ENCODE measurements around the gene SPAG16.

Gene SPAG16

GRCh38 chr2:213757525-213757924, 473.3 kb downstream of the SPAG16 start:
- no peaks in the 10 kb centered on the region for H3K27me3 ChIP-seq (ENCODE audit: insufficient read depth, low read depth)
- no peaks in the 10 kb centered on the region for H3K79me2 ChIP-seq (ENCODE audit: insufficient read depth, low read depth)
- no peaks in the 10 kb centered on the region for H3K4me1 ChIP-seq (ENCODE audit: low read depth, poor library complexity, severe bottlenecking)
- no peak overlapping the region for H3K4me2 ChIP-seq
- H3K9ac ChIP-seq: no peak overlapping the region
- H3K4me3 ChIP-seq (IDR thresholded peaks at IDR 0.05; ENCODE audit: insufficient read depth, low read depth, low read length): no peak overlapping the region
- no peak overlapping the region for H3K27ac ChIP-seq
- no peaks in the 10 kb centered on the region for H3K36me3 ChIP-seq (ENCODE audit: insufficient read depth)
- H4K20me1 ChIP-seq (ENCODE audit: insufficient read depth): no peaks in the 10 kb centered on the region
- no peak overlapping the region for H2AFZ ChIP-seq (ENCODE audit: low read depth)
- TF ChIP-seq CTCF (conservative IDR thresholded peaks at IDR 0.05; ENCODE audit: low read depth, low read length): no peak

- Histone ChIP-seq H3K9ac (no peak overlapping the region), H3K79me2 (ENCODE audit: insufficient read depth, low read depth) (no peaks in the 10 kb centered on the region), H3K4me1 (ENCODE audit: low read depth, poor library complexity, severe bottlenecking) (peaks cover 18% of the 10 kb centered on the region), H4K20me1 (ENCODE audit: insufficient read depth) (no peaks in the 10 kb centered on the region), H3K4me3 (IDR thresholded peaks at IDR 0.05; ENCODE audit: insufficient read depth, low read depth, low read length) (no peak overlapping the region), H3K36me3 (ENCODE audit: insufficient read depth) (no peaks in the 10 kb centered on the region), H3K27ac (no peak overlapping the region), H2AFZ (ENCODE audit: low read depth) (no peak overlapping the region), H3K4me2 (no peak overlapping the region), H3K27me3 (ENCODE audit: insufficient read depth, low read depth) (no peaks in the 10 kb centered on the region; the same call in 1 of the 2 replicates)
- TF ChIP-seq CTCF (conservative IDR thresholded peaks at IDR 0.05; ENCODE audit: low read depth, low read length): no peak
Observed at GRCh38 chr2:213763354-213763753, 479.1 kb downstream of the SPAG16 start.

GRCh38 chr2:213763963-213764362, 479.7 kb downstream of the SPAG16 start:
- Histone ChIP-seq H3K4me2 (no peak overlapping the region), H3K27me3 (ENCODE audit: insufficient read depth, low read depth) (no peaks in the 10 kb centered on the region; the same call in 1 of the 2 replicates), H2AFZ (ENCODE audit: low read depth) (no peak overlapping the region), H4K20me1 (ENCODE audit: insufficient read depth) (no peaks in the 10 kb centered on the region), H3K9ac (no peak overlapping the region), H3K27ac (no peak overlapping the region), H3K4me3 (IDR thresholded peaks at IDR 0.05; ENCODE audit: insufficient read depth, low read depth, low read length) (no peak overlapping the region), H3K36me3 (ENCODE audit: insufficient read depth) (no peaks in the 10 kb centered on the region), H3K4me1 (ENCODE audit: low read depth, poor library complexity, severe bottlenecking) (peaks cover 18% of the 10 kb centered on the region), H3K79me2 (ENCODE audit: insufficient read depth, low read depth) (no peaks in the 10 kb centered on the region)
- no peak for TF ChIP-seq CTCF (conservative IDR thresholded peaks at IDR 0.05; ENCODE audit: low read depth, low read length)

- H2AFZ ChIP-seq (ENCODE audit: low read depth): no peak overlapping the region
- H3K4me2 ChIP-seq: no peak overlapping the region
- H4K20me1 ChIP-seq (ENCODE audit: insufficient read depth): no peaks in the 10 kb centered on the region
- H3K79me2 ChIP-seq (ENCODE audit: insufficient read depth, low read depth): no peaks in the 10 kb centered on the region
- H3K9ac ChIP-seq: no peak overlapping the region
- peaks cover 18% of the 10 kb centered on the region for H3K4me1 ChIP-seq (ENCODE audit: low read depth, poor library complexity, severe bottlenecking)
- H3K27ac ChIP-seq: no peak overlapping the region
- no peak overlapping the region for H3K4me3 ChIP-seq (IDR thresholded peaks at IDR 0.05; ENCODE audit: insufficient read depth, low read depth, low read length)
- H3K27me3 ChIP-seq (ENCODE audit: insufficient read depth, low read depth): no peaks in the 10 kb centered on the region; the same call in 1 of the 2 replicates
- no peak for TF ChIP-seq CTCF (conservative IDR thresholded peaks at IDR 0.05; ENCODE audit: low read depth, low read length)
- H3K36me3 ChIP-seq (ENCODE audit: insufficient read depth): no peaks in the 10 kb centered on the region
Observed at GRCh38 chr2:213764849-213765248, 480.6 kb downstream of the SPAG16 start.

All from KMS-11 (cell line).